Muscle of leg (tissue), 9 donors: ENCODE data around the gene SIPA1. TPM values are rescaled to one million over a fixed set of nuclear protein-coding genes. Genes with fewer than 3 reads are reported as not detected.

Source experiments
- polyA plus RNA-seq, 8 donors: library from polyadenylated mRNA; unstranded; fragments of 120-200 nt; gene quantifications; one replicate each; pipeline versions ENCODE4 v1.2.1 to v1.2.3, GENCODE V29; 2013; ENCODE audit warnings: inconsistent platforms in 1 of 8, low replicate concordance in 1 of 8; ENCODE audit not compliant: insufficient read length in 8 of 8, insufficient read depth in 1 of 8
- total RNA-seq: library from RNA; stranded (reverse); fragments of 120-200 nt; gene quantifications from one replicate; pipeline ENCODE4 v1.2.4, GENCODE V29; 2013

The SIPA1 gene
- total and polyA plus RNA-seq, 9 donors: 27.7 to 49.6 (median 39.5) TPM

Other genes starting within 250 kb of the SIPA1 start
- 15.6 TPM for gene NEAT1, start 215.3 kb upstream of the SIPA1 start, total RNA-seq
- 100 to 1,000 TPM in 2 of 8 donors, 10 to 100 TPM in 6; 36.3 to 203 (median 72.2) TPM for gene NEAT1, start 215.3 kb upstream of the SIPA1 start, polyA plus RNA-seq
- 4,773 TPM for gene MALAT1, start 139.1 kb upstream of the SIPA1 start, total RNA-seq
- gene MALAT1, start 139.1 kb upstream of the SIPA1 start, polyA plus RNA-seq: 100 to 1,000 TPM; 135 to 278 (median 159) TPM
- gene SCYL1, start 113.0 kb upstream of the SIPA1 start, total RNA-seq: 42.9 TPM
- 10 to 100 TPM; 43.0 to 62.9 (median 51.9) TPM for gene SCYL1, start 113.0 kb upstream of the SIPA1 start, polyA plus RNA-seq
- 50.2 TPM for gene LTBP3, start 79.7 kb upstream of the SIPA1 start, total RNA-seq
- 100 to 1,000 TPM; 115 to 204 (median 159) TPM for gene LTBP3, start 79.7 kb upstream of the SIPA1 start, polyA plus RNA-seq
- 24.4 TPM for gene ZNRD2, start 67.6 kb upstream of the SIPA1 start, total RNA-seq
- gene ZNRD2, start 67.6 kb upstream of the SIPA1 start, polyA plus RNA-seq: 10 to 100 TPM; 50.6 to 63.1 (median 57.5) TPM
- 46.1 TPM for gene FAM89B, start 65.6 kb upstream of the SIPA1 start, total RNA-seq
- 10 to 100 TPM; 32.5 to 53.2 (median 41.7) TPM for gene FAM89B, start 65.6 kb upstream of the SIPA1 start, polyA plus RNA-seq
- 176 TPM for gene EHBP1L1, start 62.0 kb upstream of the SIPA1 start, total RNA-seq
- 100 to 1,000 TPM; 209 to 388 (median 297) TPM for gene EHBP1L1, start 62.0 kb upstream of the SIPA1 start, polyA plus RNA-seq
- 0.31 TPM for gene KCNK7, start 42.3 kb upstream of the SIPA1 start, total RNA-seq
- 1 to 10 TPM in 4 of 8 donors, under 1 TPM in 4; 0.39 to 1.9 (median 0.95) TPM for gene KCNK7, start 42.3 kb upstream of the SIPA1 start, polyA plus RNA-seq
- 19.9 TPM for gene MAP3K11, start 23.9 kb upstream of the SIPA1 start, total RNA-seq
- 10 to 100 TPM; 26.1 to 37.2 (median 30.5) TPM for gene MAP3K11, start 23.9 kb upstream of the SIPA1 start, polyA plus RNA-seq
- 6.6 TPM for gene PCNX3, start 22.3 kb upstream of the SIPA1 start, total RNA-seq
- gene PCNX3, start 22.3 kb upstream of the SIPA1 start, polyA plus RNA-seq: 10 to 100 TPM; 15.9 to 24.7 (median 20.8) TPM
- gene RELA, start 24.8 kb downstream of the SIPA1 start, total RNA-seq: 18.8 TPM
- 10 to 100 TPM; 38.6 to 54.2 (median 44.5) TPM for gene RELA, start 24.8 kb downstream of the SIPA1 start, polyA plus RNA-seq
- gene KAT5, start 74.2 kb downstream of the SIPA1 start, total RNA-seq: 40.4 TPM
- 10 to 100 TPM; 31.1 to 45.4 (median 39.7) TPM for gene KAT5, start 74.2 kb downstream of the SIPA1 start, polyA plus RNA-seq
- gene RNASEH2C, start 82.7 kb downstream of the SIPA1 start, total RNA-seq: 35.1 TPM
- 10 to 100 TPM; 23.3 to 37.8 (median 25.6) TPM for gene RNASEH2C, start 82.7 kb downstream of the SIPA1 start, polyA plus RNA-seq
- gene AP5B1, start 142.9 kb downstream of the SIPA1 start, total RNA-seq: 1.6 TPM
- 1 to 10 TPM; 1.6 to 3.4 (median 2.2) TPM for gene AP5B1, start 142.9 kb downstream of the SIPA1 start, polyA plus RNA-seq
- not detected for gene OVOL1, start 149.0 kb downstream of the SIPA1 start, total RNA-seq
- 1 to 10 TPM in 1 of 8 donors, under 1 TPM in 2, not detected in 5; 0.32 to 1.7 (median 0.41) TPM for gene OVOL1, start 149.0 kb downstream of the SIPA1 start, polyA plus RNA-seq
- 0.98 TPM for gene SNX32, start 195.9 kb downstream of the SIPA1 start, total RNA-seq
- 1 to 10 TPM in 7 of 8 donors, under 1 TPM in 1; 1.00 to 2.6 (median 1.5) TPM for gene SNX32, start 195.9 kb downstream of the SIPA1 start, polyA plus RNA-seq
- gene CFL1, start 220.1 kb downstream of the SIPA1 start, total RNA-seq: 436 TPM
- gene CFL1, start 220.1 kb downstream of the SIPA1 start, polyA plus RNA-seq: 100 to 1,000 TPM; 590 to 789 (median 728) TPM
- gene MUS81, start 222.3 kb downstream of the SIPA1 start, total RNA-seq: 34.4 TPM
- gene MUS81, start 222.3 kb downstream of the SIPA1 start, polyA plus RNA-seq: 10 to 100 TPM; 35.7 to 49.5 (median 46.6) TPM
- 73.9 TPM for gene EFEMP2, start 234.7 kb downstream of the SIPA1 start, total RNA-seq
- 100 to 1,000 TPM in 6 of 8 donors, 10 to 100 TPM in 2; 84.6 to 138 (median 116) TPM for gene EFEMP2, start 234.7 kb downstream of the SIPA1 start, polyA plus RNA-seq
- gene CTSW, start 241.7 kb downstream of the SIPA1 start, total RNA-seq: 0.75 TPM
- 1 to 10 TPM in 2 of 8 donors, under 1 TPM in 6; 0.48 to 2.3 (median 0.72) TPM for gene CTSW, start 241.7 kb downstream of the SIPA1 start, polyA plus RNA-seq